Stomach smooth muscle (tissue), 2 donors: ENCODE data around the gene HPS3.

Experiments used
- H3K27ac ChIP-seq: one replicate; pipeline ENCODE4 v1.7.0; 2013; ENCODE audit warnings: mild to moderate bottlenecking, low read length, inconsistent platforms
- H3K27me3 ChIP-seq, 2 donors: one replicate each; pipeline ENCODE4 v1.7.0; 2013; ENCODE audit warnings: low read length in 2 of 2; ENCODE audit not compliant: insufficient read depth in 2 of 2, control insufficient read depth in 1 of 2
- H3K36me3 ChIP-seq, 2 donors: one replicate each; pipeline ENCODE4 v1.7.0; 2013; ENCODE audit warnings: low read length in 2 of 2; ENCODE audit not compliant: control insufficient read depth in 2 of 2, insufficient read depth in 2 of 2
- H3K4me1 ChIP-seq: one replicate; pipeline ENCODE4 v1.7.0; 2013; ENCODE audit warnings: low read length; ENCODE audit not compliant: control insufficient read depth, insufficient read depth
- H3K4me3 ChIP-seq, 2 donors: one replicate each; pipeline ENCODE4 v1.7.0; 2013; ENCODE audit warnings: low read length in 2 of 2
- H3K9ac ChIP-seq, 2 donors: one replicate each; pipeline ENCODE4 v1.7.0; 2013; ENCODE audit warnings: low read length in 2 of 2, mild to moderate bottlenecking in 1 of 2
- H3K9me3 ChIP-seq, 2 donors: one replicate each; pipeline ENCODE4 v1.7.0; 2013; ENCODE audit warnings: low read length in 2 of 2; ENCODE audit not compliant: control insufficient read depth in 2 of 2
- donor health status: healthy.
- donor health status: Pancreatic carcinoma.

HPS3 gene

GRCh38 chr3:149129326-149130205, at the start of gene HPS3:
Gene HPS3, plus strand, starts transcription at chr3:149129638. Its CDS starts 86 bp downstream, at chr3:149129724.
- H3K4me1 ChIP-seq = peaks cover 11% of the 10 kb centered on the region
- H3K9ac ChIP-seq = peak within 1 kb of the TSS; percentile 71 to 81
- H3K27ac ChIP-seq = peak within 1 kb of the TSS; percentile 66
- H3K36me3 ChIP-seq = no peaks in the 10 kb centered on the region
- H3K27me3 ChIP-seq = no peaks in the 10 kb centered on the region
- peak within 1 kb of the TSS; percentile 82 to 93 for H3K4me3 ChIP-seq
- H3K9me3 ChIP-seq = no peaks in the 10 kb centered on the region

- Histone ChIP-seq H3K9ac (no peak overlapping the region), H3K9me3 (no peaks in the 10 kb centered on the region), H3K36me3 (peaks cover 0 to 2% of the 10 kb centered on the region in 2 donors), H3K27me3 (no peaks in the 10 kb centered on the region), H3K27ac (no peak overlapping the region), H3K4me3 (no peak overlapping the region), H3K4me1 (peaks cover 2% of the 10 kb centered on the region)
Observed at GRCh38 chr3:149080011-149080698, 49.3 kb upstream of the HPS3 start.

GRCh38 chr3:149080699-149081091, 48.7 kb upstream of the HPS3 start:
- H3K27me3 ChIP-seq = no peaks in the 10 kb centered on the region

GRCh38 chr3:149081772-149082171, 47.7 kb upstream of the HPS3 start:
- no peak overlapping the region for H3K4me3 ChIP-seq
- no peaks in the 10 kb centered on the region for H3K9me3 ChIP-seq
- peaks cover 11% of the 10 kb centered on the region for H3K4me1 ChIP-seq
- no peaks in the 10 kb centered on the region for H3K36me3 ChIP-seq
- H3K9ac ChIP-seq = no peak overlapping the region
- no peak overlapping the region for H3K27ac ChIP-seq
- H3K27me3 ChIP-seq = no peaks in the 10 kb centered on the region

More at GRCh38 chr3:149080699-149081091, 48.7 kb upstream of the HPS3 start:
- Histone ChIP-seq H3K9ac (no peak overlapping the region), H3K27ac (no peak overlapping the region), H3K9me3 (no peaks in the 10 kb centered on the region), H3K36me3 (no peaks in the 10 kb centered on the region), H3K4me3 (no peak overlapping the region), H3K4me1 (peaks cover 7% of the 10 kb centered on the region)

- H3K4me1 ChIP-seq = peaks cover 11% of the 10 kb centered on the region
- peak overlapping the region; percentile 52 to 71 for H3K9ac ChIP-seq
- H3K27ac ChIP-seq = peak overlapping the region; percentile 53
- no peaks in the 10 kb centered on the region for H3K27me3 ChIP-seq
- peak overlapping the region; percentile 74 to 92 for H3K4me3 ChIP-seq
- H3K36me3 ChIP-seq = no peaks in the 10 kb centered on the region
- no peaks in the 10 kb centered on the region for H3K9me3 ChIP-seq
Observed at GRCh38 chr3:149085828-149086231, 43.6 kb upstream of the HPS3 start.

GRCh38 chr3:149086232-149086988, 43.0 kb upstream of the HPS3 start, which contains the start of gene HLTF:
Gene HLTF, minus strand, starts transcription at chr3:149086533. Its CDS starts 197 bp downstream, at chr3:149086336.
- Histone ChIP-seq H3K36me3 (no peaks in the 10 kb centered on the region), H3K9ac (peak within 1 kb of the TSS; percentile 52 to 71), H3K4me1 (peaks cover 11% of the 10 kb centered on the region), H3K27me3 (no peaks in the 10 kb centered on the region), H3K4me3 (peak within 1 kb of the TSS; percentile 74 to 92), H3K27ac (peak within 1 kb of the TSS; percentile 53), H3K9me3 (no peaks in the 10 kb centered on the region)

- no peaks in the 10 kb centered on the region for H3K9me3 ChIP-seq
- H3K27me3 ChIP-seq = no peaks in the 10 kb centered on the region
- no peak overlapping the region for H3K27ac ChIP-seq
- H3K4me1 ChIP-seq = peaks cover 11% of the 10 kb centered on the region
- no peak overlapping the region for H3K9ac ChIP-seq
- no peak overlapping the region for H3K4me3 ChIP-seq
- no peaks in the 10 kb centered on the region for H3K36me3 ChIP-seq
Observed at GRCh38 chr3:149087208-149087607, 42.2 kb upstream of the HPS3 start.

GRCh38 chr3:149089395-149089794, 40.0 kb upstream of the HPS3 start:
- Histone ChIP-seq H3K9ac (no peak overlapping the region), H3K4me3 (no peak overlapping the region), H3K4me1 (peaks cover 11% of the 10 kb centered on the region), H3K27me3 (no peaks in the 10 kb centered on the region), H3K36me3 (no peaks in the 10 kb centered on the region), H3K9me3 (no peaks in the 10 kb centered on the region), H3K27ac (no peak overlapping the region)

GRCh38 chr3:149090461-149090860, 39.0 kb upstream of the HPS3 start:
- Histone ChIP-seq H3K4me1 (peaks cover 6% of the 10 kb centered on the region), H3K9me3 (no peaks in the 10 kb centered on the region), H3K4me3 (no peak overlapping the region), H3K27ac (no peak overlapping the region), H3K9ac (no peak overlapping the region), H3K36me3 (no peaks in the 10 kb centered on the region), H3K27me3 (no peaks in the 10 kb centered on the region)

- H3K27ac ChIP-seq = no peak overlapping the region
- no peaks in the 10 kb centered on the region for H3K9me3 ChIP-seq
- H3K4me1 ChIP-seq = peaks cover 3% of the 10 kb centered on the region
- H3K36me3 ChIP-seq = no peaks in the 10 kb centered on the region
- no peaks in the 10 kb centered on the region for H3K27me3 ChIP-seq
- H3K4me3 ChIP-seq = no peak overlapping the region
- H3K9ac ChIP-seq = no peak overlapping the region
Observed at GRCh38 chr3:149090907-149091306, 38.5 kb upstream of the HPS3 start.
